ENCODE measurements around the gene WASHC1.
"Not testable (repeated sequence)": the region's sequence is repeated elsewhere in the genome, so short reads cannot be mapped to it uniquely, and the experiment has no call there.

Gene WASHC1, protein sequence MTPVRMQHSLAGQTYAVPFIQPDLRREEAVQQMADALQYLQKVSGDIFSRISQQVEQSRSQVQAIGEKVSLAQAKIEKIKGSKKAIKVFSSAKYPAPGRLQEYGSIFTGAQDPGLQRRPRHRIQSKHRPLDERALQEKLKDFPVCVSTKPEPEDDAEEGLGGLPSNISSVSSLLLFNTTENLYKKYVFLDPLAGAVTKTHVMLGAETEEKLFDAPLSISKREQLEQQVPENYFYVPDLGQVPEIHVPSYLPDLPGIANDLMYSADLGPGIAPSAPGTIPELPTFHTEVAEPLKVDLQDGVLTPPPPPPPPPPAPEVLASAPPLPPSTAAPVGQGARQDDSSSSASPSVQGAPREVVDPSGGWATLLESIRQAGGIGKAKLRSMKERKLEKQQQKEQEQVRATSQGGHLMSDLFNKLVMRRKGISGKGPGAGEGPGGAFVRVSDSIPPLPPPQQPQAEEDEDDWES

DNA sequence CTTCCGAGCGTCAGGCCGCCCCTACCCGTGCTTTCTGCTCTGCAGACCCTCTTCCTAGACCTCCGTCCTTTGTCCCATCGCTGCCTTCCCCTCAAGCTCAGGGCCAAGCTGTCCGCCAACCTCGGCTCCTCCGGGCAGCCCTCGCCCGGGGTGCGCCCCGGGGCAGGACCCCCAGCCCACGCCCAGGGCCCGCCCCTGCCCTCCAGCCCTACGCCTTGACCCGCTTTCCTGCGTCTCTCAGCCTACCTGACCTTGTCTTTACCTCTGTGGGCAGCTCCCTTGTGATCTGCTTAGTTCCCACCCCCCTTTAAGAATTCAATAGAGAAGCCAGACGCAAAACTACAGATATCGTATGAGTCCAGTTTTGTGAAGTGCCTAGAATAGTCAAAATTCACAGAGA lies at the start of gene WASHC1:
Gene WASHC1, minus strand, starts transcription at position 101 of the 400 bp plus-strand sequence. CDS start 4,457 bp downstream, outside the sequence.
- not testable (repeated sequence) for DNase-seq (ENCODE audit: low read depth in 2 of 2)

DNA sequence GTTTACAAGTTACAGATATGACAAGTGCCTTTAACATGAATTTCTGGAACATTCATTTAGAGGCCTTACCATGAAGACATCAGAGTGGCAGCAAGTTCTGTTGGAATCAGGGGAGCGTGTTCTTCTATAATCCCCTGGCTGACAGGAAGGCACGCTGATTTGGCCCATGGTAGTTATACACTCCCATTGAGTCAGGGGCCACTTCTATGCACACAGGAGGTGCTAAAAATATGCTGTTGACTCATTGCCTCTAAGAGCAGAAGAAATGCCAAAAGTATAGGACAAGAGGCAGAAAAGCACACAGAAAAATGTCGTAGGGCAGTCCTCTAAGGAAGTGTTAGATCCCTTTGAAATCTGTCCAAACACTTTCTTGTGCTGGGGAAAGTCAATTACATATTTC lies 49.1 kb upstream of the WASHC1 start:
- not testable (repeated sequence) for DNase-seq (ENCODE audit: low read depth in 2 of 2)

DNA sequence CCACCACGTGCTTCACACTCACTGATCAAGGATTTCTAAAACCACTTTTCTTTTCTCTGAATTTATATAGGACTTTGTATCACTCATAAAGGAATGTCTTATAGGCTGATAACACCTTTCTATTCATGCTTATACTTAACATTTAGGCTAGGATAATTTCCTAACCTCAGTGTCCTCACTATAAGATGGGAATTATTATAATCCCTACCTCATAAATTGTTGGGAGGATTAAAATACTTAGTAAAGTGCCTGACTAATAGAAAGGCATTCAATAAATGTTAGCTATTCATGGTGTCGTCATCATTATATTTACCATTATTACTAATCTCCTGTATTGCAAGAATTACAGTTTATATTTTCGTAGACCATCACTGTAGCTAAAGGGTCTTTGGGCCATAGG lies 47.1 kb upstream of the WASHC1 start:
- DNase-seq (ENCODE audit: low read depth in 2 of 2) = not testable (repeated sequence)

DNA sequence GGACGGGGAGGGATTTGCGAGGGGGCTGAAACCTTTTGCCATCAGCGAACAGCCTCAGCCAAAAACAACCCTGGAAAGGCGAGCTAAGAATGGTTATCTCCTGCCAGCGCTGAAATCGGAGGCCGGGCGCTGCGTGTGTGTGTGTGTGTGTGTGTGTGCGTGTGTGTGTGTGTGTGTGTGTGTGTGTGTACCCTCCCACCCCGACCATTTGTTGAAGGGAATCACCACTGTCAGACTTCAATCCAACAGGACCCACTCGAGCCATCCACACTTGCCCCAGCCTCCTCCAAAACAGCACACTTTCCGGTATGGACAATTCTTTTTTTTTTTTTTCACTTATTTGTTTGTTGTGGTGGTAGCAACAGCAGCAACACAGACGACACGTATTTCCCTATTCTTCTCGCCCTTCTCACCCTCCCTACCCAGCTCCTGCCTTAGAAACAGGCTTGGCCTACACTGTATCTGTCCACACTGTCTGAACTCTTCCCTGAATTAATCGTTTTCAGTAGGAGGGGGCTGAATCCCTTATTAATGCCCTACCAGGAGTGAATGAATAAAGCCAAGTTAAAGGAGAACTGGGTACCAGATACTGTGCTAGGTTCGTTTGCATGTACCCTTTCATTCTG lies 44.8 kb upstream of the WASHC1 start:
- DNase-seq (ENCODE audit: low read depth in 2 of 2) = not testable (repeated sequence)

DNA sequence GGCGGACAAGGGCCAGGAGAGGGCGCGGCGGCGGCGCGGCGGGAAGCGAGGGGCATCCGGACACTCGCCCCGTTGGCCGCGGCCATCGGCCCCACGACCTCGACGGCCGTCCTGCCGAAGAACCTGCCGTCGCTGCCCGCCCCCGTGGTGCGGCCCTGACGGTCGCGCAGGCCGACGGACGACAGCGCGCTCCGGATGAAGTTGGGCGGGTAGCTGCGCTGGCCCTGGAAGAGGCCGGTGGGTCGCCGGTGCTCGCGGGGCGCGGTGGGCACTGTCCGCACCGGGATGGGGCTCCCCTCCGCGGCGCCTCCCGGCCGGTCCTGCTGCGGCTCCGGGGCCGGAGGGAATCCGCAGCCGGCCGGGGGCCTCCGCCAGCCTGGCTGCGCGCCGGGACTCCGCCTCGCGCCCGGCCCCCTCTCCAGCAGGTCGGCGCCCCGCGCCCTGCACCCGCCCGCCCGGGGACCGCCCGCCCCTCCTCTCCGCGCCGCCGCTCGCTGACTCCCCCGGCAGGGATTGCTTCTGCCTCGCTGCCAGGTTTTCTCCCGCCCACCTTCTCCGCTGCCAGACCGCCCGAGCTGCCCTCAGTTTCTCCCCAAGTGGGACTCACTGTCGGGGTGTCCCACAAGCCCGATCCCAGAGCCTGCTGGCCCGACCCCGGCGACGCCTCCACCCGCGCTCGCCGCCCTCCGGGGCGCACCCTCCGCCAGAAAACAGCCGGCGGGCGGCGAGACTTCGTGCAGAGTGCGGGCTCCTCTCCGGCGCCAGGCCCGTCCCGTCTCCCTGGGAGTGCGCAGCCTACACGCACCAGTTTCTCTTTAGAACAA lies 44.0 kb upstream of the WASHC1 start:
- DNase-seq (ENCODE audit: low read depth in 2 of 2) = not testable (repeated sequence)

DNA sequence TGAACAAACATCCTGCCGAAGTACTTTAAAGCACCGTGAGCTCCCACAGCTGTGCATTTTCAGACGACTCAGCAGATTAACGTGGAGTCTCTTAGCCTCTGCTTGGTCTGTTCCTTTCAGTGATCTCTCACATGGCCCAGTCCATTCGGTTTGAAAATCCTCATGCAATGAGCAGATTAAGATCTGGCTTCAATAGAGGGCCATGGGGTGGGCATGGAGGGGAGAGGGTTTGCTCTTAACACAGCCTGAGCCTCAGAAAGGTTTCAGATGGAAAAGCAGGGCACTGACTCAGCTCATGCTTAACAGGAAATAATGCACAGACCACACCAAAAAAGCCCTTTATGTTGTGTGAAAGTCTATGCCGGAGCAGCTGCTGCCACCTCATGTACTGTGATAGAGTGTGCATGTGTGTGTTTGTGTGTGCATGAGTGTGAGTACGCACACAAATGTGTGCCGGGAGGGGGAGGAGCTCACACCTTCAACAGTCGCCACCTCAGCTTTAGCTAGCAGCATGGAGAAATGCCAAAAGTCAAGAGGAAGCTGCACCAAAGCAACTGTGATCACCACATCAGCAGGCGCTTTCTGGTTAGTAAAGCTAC lies 33.9 kb upstream of the WASHC1 start:
- DNase-seq (ENCODE audit: low read depth in 2 of 2) = peak in 1 of 2 donors; percentile 9

DNA sequence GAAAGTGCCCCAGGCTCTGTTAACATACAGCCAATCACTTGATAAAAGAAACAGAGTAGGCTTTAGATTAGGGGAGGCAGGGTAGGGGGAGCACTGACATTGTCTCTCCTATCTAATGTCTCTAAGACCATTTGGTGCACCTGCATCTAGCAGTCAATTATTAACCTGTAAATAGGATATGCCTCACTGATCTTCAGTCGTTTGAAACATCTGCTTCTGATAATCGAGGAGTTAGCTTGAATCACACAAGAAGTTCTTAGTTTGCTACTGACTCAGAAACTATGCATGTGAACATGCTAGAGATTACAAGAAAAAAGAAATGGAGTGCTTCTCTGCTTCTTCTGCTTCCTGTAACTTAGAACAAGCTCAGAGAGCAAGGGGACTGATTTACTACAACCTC lies 23.4 kb upstream of the WASHC1 start:
- not testable (repeated sequence) for DNase-seq (ENCODE audit: low read depth in 2 of 2)

DNA sequence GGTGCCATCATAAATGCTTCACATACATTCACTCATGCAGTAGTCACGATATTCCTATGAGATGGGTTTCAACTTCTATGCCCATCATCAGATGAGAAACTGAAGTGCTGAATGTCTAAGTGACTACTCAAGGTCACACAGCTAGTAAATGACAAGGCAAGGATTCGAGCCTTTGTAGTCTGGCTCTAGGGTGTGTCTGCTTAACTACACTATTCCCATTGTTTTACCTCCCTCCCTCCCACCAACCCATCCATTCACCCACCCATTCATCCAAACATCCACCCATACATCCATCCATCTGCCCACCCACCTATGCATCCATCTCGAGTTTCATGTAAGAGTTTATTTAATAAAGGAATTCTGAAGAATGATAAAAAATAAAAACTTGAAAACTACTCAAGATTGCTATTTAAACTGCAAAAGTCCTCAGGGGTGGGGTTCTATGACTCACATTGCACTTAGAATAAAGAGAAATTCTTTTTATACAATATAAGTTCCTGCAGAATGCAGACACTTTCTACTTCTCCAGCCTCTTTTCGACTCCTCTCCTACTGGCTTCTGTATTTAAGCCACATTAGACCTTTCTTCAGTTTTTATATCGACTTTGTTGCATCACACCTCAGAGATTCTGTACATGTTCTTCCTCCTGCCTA lies 19.1 kb upstream of the WASHC1 start:
- not testable (repeated sequence) for DNase-seq (ENCODE audit: low read depth in 2 of 2)

DNA sequence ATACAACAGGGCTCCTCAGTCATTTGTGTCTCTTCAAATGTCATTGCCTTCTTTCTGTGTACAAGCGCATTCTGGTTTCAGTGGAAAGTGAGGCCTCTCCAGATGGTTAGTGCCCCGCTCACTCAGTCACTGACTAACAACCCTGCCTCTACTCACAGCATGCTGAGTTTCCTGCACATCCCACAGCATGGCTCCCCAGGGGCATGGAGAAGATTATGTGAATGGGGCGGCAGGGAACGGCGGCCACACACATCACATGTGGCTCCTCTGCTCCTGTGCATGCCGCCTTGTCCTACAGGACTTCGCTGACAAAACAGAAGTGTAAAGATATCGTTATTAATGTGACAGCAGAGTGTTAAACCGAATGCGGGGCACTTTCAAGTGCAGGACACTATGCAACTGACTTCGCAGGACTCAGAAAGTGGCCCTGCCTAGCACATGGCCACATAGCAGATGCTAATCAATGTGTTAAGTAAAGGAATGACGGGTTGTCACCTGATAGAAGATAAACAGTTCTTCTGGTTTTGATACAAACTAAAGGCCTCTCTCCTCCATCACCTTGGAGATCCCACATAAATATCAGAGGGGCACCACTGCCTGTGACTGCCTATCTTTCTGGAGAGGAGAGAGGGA lies 17.5 kb upstream of the WASHC1 start:
- DNase-seq (ENCODE audit: low read depth in 2 of 2) = not testable (repeated sequence)

DNA sequence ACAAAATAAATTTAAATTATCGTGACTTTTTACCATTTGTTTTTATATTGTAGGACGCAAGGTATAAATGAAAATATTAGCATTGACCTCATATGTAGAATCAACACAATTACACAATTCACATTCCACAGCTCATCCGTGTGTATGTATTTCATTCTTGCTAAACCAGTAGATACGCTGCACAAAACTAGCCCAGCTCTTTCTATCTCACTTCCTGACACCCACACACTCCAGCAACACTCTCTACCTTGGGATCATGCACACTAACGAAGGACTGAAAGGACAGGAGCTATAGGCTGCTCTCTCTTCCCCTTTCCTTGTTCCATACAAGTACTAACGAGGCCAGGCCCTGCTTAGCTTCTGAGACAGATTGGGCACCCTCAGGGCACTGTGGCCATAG lies 16.9 kb upstream of the WASHC1 start:
- DNase-seq (ENCODE audit: low read depth in 2 of 2) = not testable (repeated sequence)

DNA sequence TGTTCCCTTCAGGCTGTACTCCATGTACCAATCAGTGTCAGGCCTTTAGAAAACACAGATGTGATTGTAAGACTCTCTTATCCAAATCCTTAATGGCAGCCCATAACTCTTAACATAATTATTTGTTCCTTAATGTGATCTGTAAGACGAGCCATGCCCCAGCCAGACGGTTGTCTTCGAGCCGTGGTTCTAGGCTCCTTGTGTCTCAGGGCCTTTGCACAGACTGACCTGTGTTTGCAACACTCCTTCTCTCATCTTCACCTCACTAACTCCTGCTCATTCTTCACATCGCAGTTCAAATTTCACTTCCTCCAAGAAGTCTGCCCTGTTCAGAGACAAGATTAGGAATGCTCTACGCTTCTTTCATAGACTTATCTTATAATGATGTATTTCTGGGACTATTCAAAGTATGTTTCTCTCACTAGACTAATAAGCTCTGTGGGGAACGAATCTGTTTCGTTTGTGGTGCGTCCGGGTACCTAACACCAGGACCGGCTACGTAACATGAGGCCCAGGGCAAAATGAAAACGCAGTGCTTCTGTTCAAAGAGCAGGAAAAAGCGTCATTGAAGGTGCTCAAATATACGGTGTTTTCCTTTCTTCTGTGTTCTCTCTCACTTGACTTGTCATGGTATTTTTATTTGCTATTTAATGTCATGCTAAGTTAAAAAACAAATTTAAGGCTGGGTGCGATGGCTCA lies 16.1 kb upstream of the WASHC1 start:
- DNase-seq (ENCODE audit: low read depth in 2 of 2) = not testable (repeated sequence)

DNA sequence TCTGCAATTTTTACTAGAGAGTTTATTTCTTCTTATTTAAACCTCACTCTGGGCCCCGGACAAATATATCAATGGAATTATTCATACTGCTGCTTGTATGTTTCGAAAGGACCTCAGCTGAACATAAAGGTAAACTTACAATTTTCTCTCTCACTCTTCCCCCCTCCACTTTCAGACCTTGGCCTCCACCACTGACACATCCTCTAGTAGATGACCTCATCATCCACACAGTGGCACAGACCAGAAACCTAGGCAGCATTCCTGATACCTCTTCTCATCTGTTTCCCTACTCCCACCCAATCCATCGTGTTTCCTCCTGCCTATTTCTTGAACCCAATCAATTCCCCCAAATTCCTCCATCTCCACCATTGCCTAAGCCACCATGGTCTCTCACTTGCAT lies 15.2 kb upstream of the WASHC1 start:
- DNase-seq (ENCODE audit: low read depth in 2 of 2) = not testable (repeated sequence)

DNA sequence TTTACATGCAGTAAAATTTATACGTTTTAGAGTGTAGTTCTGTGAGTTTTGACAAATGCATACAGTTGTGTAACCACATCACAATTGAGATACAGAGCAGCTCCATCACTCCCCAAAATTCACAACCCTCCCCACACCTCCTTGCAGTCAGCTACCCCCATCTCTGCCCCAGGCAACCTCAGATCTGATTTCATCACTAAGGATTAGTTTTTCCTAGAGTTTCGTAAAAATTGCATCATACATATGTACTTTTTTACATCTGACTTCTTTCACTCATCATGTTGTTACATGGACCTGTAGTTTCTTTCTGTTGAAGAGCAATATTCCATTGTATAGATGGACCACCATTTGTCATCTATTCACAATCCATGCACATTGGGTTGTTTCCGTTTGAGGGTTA lies 14.4 kb upstream of the WASHC1 start:
- DNase-seq (ENCODE audit: low read depth in 2 of 2) = not testable (repeated sequence)

DNA sequence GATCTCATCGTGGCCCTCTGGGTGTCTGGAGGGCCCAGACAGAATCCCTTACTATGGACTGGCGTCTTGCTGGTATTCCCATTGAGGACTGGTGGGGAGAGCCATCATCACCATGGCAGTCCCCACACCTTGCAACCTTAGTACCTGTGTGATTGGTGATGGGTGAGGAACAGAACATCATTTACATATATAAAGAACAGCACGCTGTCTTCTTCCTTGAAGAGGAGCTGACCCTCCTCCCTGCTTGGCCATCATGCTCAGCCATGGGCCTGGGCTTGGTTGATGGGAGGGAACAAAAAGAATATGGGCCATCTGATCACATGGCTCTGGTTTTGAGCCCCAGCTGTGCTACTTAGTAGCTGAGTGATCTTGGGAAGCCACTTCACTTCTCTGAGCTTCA lies 13.9 kb upstream of the WASHC1 start:
- not testable (repeated sequence) for DNase-seq (ENCODE audit: low read depth in 2 of 2)

DNA sequence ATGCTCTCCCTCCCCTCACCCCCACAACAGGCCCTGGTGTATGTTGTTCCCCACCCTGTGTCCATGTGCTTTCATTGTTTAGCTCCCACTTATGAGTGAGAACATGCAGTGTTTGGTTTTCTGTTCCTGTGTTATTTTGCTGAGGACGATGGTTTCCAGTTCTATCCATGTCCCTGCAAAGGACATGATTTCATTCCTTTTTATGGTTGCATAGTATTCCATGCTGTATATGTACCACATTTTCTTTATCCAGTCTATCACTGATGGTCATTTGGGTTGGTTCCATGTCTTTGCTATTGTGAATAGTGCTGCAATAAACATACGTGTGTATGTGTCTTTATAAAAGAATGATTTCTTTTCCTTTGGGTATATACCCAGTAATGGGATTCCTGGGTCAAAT lies 12.6 kb upstream of the WASHC1 start:
- not testable (repeated sequence) for DNase-seq (ENCODE audit: low read depth in 2 of 2)

DNA sequence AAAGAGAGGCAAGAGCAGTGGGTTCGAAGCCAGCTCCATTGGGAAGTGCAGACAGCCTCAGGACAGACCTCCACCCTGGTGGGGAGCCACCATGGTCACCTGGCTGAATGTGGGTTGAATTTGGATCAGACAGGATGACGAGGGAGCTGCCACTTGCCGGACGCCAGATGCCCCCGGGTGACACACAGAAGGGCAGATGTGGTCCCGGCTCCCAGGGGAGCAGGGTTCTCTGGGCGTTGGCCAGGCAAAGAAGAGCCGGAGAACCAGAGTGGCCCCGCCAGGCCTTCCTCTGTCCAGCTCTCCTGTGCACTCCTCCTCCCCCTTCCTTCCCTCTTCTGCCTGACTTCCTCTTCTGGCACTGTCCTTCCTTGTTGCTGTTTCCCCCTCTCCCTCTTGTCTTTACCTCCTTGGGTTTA lies 12.0 kb upstream of the WASHC1 start:
- not testable (repeated sequence) for DNase-seq (ENCODE audit: low read depth in 2 of 2)

DNA sequence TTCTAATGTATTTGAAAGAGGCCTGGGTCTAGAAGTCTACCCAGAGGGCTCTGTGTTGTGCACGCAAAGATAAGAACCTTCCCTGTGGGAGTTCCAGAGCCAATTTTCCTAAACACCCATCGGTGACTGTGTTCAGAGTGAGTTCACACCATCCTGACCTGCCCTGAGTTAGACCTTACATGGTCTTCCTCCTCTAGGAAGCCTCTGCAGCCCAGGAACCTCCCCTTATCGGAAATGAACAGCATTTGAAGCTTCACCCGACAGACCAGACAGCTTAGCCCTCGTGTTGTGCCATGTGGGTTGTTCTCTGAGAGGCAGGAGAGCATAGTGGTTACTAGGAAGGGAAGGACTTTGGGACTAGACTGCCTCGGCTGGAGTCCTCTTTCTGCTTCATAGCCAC lies 3.1 kb upstream of the WASHC1 start:
- not testable (repeated sequence) for DNase-seq (ENCODE audit: low read depth in 2 of 2)

DNA sequence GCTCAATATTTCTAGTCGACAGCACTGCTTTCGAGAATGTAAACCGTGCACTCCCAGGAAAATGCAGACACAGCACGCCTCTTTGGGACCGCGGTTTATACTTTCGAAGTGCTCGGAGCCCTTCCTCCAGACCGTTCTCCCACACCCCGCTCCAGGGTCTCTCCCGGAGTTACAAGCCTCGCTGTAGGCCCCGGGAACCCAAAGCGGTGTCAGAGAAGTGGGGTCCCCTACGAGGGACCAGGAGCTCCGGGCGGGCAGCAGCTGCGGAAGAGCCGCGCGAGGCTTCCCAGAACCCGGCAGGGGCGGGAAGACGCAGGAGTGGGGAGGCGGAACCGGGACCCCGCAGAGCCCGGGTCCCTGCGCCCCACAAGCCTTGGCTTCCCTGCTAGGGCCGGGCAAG lies 481 bp downstream of the WASHC1 start:
- DNase-seq (ENCODE audit: low read depth in 2 of 2) = not testable (repeated sequence)

DNA sequence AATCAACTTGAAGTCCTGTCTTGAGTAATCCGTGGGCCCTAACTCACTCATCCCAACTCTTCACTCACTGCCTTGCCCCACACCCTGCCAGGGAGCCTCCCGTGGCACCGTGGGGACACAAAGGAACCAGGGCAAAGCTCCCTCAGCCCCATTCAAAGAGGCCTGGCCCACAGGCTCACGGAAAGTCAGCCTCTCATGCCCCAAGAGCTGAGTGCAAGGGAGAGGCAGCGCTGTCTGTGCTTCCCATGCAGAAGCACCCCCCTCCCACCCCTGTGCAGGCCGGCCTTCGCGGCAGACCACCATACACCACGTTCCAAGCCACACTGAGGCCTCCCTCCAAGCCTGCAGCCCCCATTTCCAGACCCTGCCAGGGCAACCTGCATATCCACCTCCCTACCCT lies 7.6 kb downstream of the WASHC1 start:
- not testable (repeated sequence) for DNase-seq (ENCODE audit: low read depth in 2 of 2)

DNA sequence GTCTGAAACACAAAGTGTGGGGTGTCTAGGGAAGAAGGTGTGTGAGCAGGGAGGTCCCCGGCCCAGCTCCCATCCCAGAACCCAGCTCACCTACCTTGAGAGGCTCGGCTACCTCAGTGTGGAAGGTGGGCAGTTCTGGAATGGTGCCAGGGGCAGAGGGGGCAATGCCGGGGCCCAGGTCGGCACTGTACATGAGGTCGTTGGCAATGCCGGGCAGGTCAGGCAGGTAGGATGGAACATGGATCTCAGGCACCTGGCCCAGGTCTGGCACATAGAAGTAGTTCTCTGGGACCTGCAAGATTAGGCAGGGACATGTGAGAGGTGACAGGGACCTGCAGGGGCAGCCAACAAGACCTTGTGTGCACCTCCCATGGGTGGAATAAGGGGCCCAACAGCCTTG lies 12.4 kb downstream of the WASHC1 start:
- DNase-seq (ENCODE audit: low read depth in 2 of 2) = not testable (repeated sequence)
